ENCODE results near the gene RTL9.
"Not testable (repeated sequence)": the region's sequence is repeated elsewhere in the genome, so short reads cannot be mapped to it uniquely, and the experiment has no call there.

Gene RTL9

GRCh38 chrX:110404376-110404775 is 45.7 kb downstream of the RTL9 start:
- DNase-seq (ENCODE audit: low spot score) (no peak), FAIRE-seq (no peak)

DNA sequence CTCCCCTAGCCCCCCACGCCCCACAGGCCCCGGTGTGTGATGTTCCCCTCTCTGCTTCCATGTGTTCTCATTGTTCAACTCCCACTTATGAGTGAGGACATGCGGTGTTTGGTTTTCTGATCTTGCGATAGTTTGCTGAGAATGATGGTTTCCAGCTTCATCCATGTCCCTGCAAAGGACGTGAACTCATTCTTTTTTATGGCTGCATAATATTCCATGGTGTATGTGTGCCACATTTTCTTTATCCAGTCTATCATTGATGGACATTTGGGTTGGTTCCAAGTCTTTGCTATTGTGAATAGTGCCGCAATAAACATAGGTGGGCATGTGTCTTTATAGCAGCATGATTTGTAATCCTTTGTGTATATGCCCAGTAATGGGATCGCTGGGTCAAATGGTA is 47.6 kb downstream of the RTL9 start:
- FAIRE-seq = not testable (repeated sequence)

GRCh38 chrX:110406822-110407221 is 48.2 kb downstream of the RTL9 start:
- DNase-seq (ENCODE audit: low spot score) (no peak), FAIRE-seq (no peak)

More for the DNA sequence above, 47.6 kb downstream of the RTL9 start:
- DNase-seq (ENCODE audit: low spot score) = not testable (repeated sequence)

DNA sequence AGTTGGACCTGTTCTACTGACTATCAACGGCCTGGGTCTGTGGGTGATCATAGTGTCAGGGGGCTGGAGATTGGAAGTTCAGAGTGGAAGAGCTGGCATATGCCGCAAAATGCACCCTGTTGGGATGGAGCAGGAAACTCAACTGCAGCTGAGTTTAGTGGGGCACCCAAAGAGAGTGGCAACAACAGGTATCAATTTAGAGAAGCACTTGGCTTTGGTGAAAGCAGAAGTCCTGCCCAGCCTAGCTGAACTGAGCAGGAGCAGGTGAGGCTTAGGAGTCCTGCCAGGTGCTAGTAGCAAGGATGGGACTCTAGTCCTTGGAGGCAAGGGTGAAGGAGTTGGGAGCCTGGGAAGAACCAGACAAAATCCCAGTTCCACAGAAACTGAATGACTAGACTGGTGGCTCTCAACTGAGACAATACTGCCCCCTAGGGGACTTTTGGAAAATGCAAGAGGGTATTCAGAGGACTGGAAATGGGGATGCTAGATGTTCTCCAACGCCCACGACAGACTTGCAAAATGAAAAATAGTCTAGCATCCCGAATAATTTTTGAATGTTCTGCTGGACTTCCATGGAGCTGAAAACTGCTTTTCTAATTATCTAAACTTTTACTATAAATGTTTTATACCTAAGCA is 49.4 kb downstream of the RTL9 start:
- FAIRE-seq = no peak
- DNase-seq (ENCODE audit: low spot score) = peak; percentile 27

Data from urothelium cell line (cell line).